Measurements from ENCODE around the gene RTN4.
"Not testable (repeated sequence)": the region's sequence is repeated elsewhere in the genome, so short reads cannot be mapped to it uniquely, and the experiment has no call there.

DNA sequence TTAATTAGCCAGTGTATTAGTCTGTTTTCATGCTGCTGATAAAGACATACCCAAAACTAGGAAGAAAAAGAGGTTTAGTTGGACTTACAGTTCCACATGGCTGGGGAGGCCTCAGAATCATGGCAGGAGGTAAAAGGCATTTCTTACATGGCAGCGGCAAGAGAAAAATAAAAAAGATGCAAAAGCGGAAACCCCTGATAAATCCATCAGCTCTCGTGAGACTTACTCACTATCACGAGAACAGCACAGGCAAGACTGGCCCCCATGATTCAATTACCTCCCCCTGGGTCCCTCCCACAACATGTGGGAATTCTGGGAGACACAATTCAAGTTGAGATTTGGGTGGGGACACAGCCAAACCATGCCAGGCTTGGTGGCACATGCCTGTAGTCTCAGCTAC, 41.4 kb upstream of the RTN4 start:
- TF ChIP-seq CTCF (IDR thresholded peaks at IDR 0.05); POLR2AphosphoS5 (IDR thresholded peaks at IDR 0.05; ENCODE audit: low read depth, low read length); REST (IDR thresholded peaks at IDR 0.05; ENCODE audit: insufficient read depth in 1 of 2, low read depth in 2 of 2, low read length in 1 of 2): not testable (repeated sequence)

Measured in Panc1 (cell line).